ENCODE results near the gene CEMP1. TPM values are rescaled to one million over a fixed set of nuclear protein-coding genes. Genes with fewer than 3 reads are reported as not detected.

Gene CEMP1
- total and polyA plus RNA-seq, 10 of the 15 experiments (the other 5 are each of a cell fraction or from before 2014, with no cell fraction given): 0.05 to 8.2 (median 1.5) TPM; not detected in 5

DNA sequence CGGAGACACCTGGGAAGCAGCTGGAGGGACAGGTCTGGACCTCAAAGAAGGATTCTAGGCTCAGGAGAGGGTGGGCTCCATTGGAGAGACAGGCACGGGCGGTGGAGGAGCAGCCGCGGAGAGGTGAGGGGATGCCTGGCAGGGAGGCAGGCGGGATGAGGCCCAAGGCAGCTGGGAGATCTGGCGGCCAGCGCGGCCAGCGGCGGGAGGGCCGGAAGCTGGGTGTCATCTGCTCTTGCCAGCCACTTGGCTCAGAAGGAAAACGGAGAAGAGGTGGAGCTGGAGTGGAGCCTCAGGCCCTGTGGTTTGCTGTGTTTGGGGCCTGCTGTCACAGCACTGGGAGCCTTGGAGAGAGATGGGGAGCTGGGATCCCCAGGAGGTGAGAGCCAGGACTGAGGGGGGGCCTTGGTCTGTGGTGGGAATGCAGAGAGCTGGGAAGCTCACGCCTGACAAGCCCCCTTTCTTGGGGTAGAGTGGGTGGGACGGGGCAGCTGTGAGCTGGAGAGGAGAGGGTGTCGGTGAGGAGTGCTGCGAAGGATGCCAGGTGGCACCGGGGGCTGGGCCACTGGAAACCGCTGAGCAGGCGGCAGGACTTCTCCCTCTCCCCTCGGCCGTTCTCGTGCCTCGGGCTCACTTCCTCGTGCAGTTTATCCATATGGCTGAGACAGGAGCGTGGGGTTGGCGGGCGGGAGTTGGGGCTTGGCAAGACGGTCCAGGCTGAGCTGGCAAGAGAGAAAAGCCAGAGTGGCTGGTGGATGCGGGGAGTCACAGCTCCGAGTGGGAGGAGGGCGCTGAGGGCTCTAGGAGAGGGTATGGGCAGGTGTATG is 48.3 kb downstream of the CEMP1 start:
- no peaks in the 10 kb centered on the region for H3K27me3 ChIP-seq (replicated peaks in 1 of 2; ENCODE audit: control insufficient read depth in 2 of 2, insufficient read depth in 2 of 2, low read length in 1 of 2)
- H3K36me3 ChIP-seq (ENCODE audit: control insufficient read depth in 2 of 2, insufficient read depth in 2 of 2, low read length in 1 of 2): no peaks in the 10 kb centered on the region
- WGBS (ENCODE audit: insufficient coverage, insufficient replicate concordance, low lambda C conversion rate, missing lambda C conversion rate): 77% methylated on average over 32 of the region's 32 CpGs
- in situ Hi-C loops (cut with MboI) (no loop called here), intact Hi-C loops (cut with micrococcal nuclease; ENCODE audit: unreplicated experiment) (no loop called here)
- TF ChIP-seq POU2F2 (IDR thresholded peaks at IDR 0.05; ENCODE audit: borderline replicate concordance, low read depth, low read length): no peak
- no peak for TF ChIP-seq EED (IDR thresholded peaks at IDR 0.05; ENCODE audit: low read depth)
- TF ChIP-seq ZNF217 (IDR thresholded peaks at IDR 0.05): no peak
- TF ChIP-seq SUPT20H (IDR thresholded peaks at IDR 0.05; ENCODE audit: borderline replicate concordance, control insufficient read depth, low read depth, low read length): no peak
- TF ChIP-seq YY1 (IDR thresholded peaks at IDR 0.05; ENCODE audit: low read depth, low read length): no peak
- TF ChIP-seq RB1 (IDR thresholded peaks at IDR 0.05; ENCODE audit: borderline replicate concordance): no peak
- no peak for TF ChIP-seq ZNF622 (IDR thresholded peaks at IDR 0.05)
- no peak for TF ChIP-seq BCL3 (IDR thresholded peaks at IDR 0.05; ENCODE audit: borderline replicate concordance, insufficient read depth, low read depth, low read length, poor library complexity, severe bottlenecking)
- no peak for TF ChIP-seq EP300 (IDR thresholded peaks at IDR 0.05; ENCODE audit: borderline replicate concordance in 1 of 2, control insufficient read depth in 1 of 2, low read depth in 2 of 2, low read length in 2 of 2)
- no peak for TF ChIP-seq ZSCAN29 (IDR thresholded peaks at IDR 0.05)
- no peak for TF ChIP-seq ZNF207 (IDR thresholded peaks at IDR 0.05; ENCODE audit: borderline replicate concordance)
- TF ChIP-seq TCF7 (IDR thresholded peaks at IDR 0.05; ENCODE audit: borderline replicate concordance): no peak
- no peak for TF ChIP-seq POLR2A (IDR thresholded peaks at IDR 0.05; ENCODE audit: low read depth, low read length)
- POLR2A ChIA-PET: interaction anchor here (1.2 kb wide), 1 partner anchor 53 kb away, joined by 3 read pairs; the partner anchor contains the start of gene CCNF
- no peak overlapping the region for H3K4me2 ChIP-seq (ENCODE audit: control insufficient read depth, insufficient read depth)
- no peaks in the 10 kb centered on the region for H4K20me1 ChIP-seq (ENCODE audit: control insufficient read depth, insufficient read depth)
- ATAC-seq: no peak
- RAD21 ChIA-PET (ENCODE audit: unreplicated experiment): no interaction called here
- DNase-seq (ENCODE audit: low read depth, low spot score): no peak
- SMC1A ChIA-PET (ENCODE audit: uncharacterized antibody, unreplicated experiment): no interaction called here
- no TSS peak for BruUV-seq (replicated peaks)
- no peaks in the 10 kb centered on the region for H3K9me3 ChIP-seq (replicated peaks; ENCODE audit: control insufficient read depth, insufficient read depth, low read length)
- FAIRE-seq: no peak
- H2AFZ ChIP-seq (ENCODE audit: control insufficient read depth, low read depth, low read length): no peak overlapping the region
- CTCF ChIA-PET: interaction anchor here (1.5 kb wide), 1 partner anchor 14 kb away, joined by 4 read pairs; no protein-coding TSS in a partner anchor
- no peak overlapping the region for H3K9ac ChIP-seq (ENCODE audit: control insufficient read depth, insufficient read depth, low read length)
- H3K79me2 ChIP-seq (ENCODE audit: control insufficient read depth, insufficient read depth, low read length): no peaks in the 10 kb centered on the region
- no peak overlapping the region for H3K4me3 ChIP-seq
- no peak overlapping the region for H3K27ac ChIP-seq (ENCODE audit: control insufficient read depth, insufficient read depth)
- H3K4me1 ChIP-seq (ENCODE audit: control insufficient read depth, insufficient read depth, low read length): peaks cover 15% of the 10 kb centered on the region
